Stimulated activated CD8-positive, alpha-beta memory T cell treated with anti-CD3 and anti-CD28 coated beads, Interleukin-15, amount 100 ng/mL, for 24 hours (primary cell): ENCODE results near the gene DPY19L1.
"Not testable (repeated sequence)": the region's sequence is repeated elsewhere in the genome, so short reads cannot be mapped to it uniquely, and the experiment has no call there.

Source experiments
- DNase-seq: peaks from one replicate; pipeline ENCODE4 v3.0.0-alpha.2; 2020; ENCODE audit warnings: low read depth

DPY19L1 gene

GRCh38 chr7:35032166-35032565, 5.1 kb downstream of the DPY19L1 start:
- DNase-seq: no peak

GRCh38 chr7:35030848-35031247, 6.4 kb downstream of the DPY19L1 start:
- no peak for DNase-seq

- DNase-seq: no peak
Measured at GRCh38 chr7:35029311-35029710, 8.0 kb downstream of the DPY19L1 start.

GRCh38 chr7:35026150-35026549, 11.1 kb downstream of the DPY19L1 start:
- DNase-seq: no peak

- DNase-seq: no peak
Measured at GRCh38 chr7:35025369-35025870, 11.9 kb downstream of the DPY19L1 start.

GRCh38 chr7:35024298-35024697, 13.0 kb downstream of the DPY19L1 start:
- no peak for DNase-seq

GRCh38 chr7:35022725-35023124, 14.6 kb downstream of the DPY19L1 start:
- no peak for DNase-seq

- DNase-seq: no peak
Measured at GRCh38 chr7:35021445-35021844, 15.8 kb downstream of the DPY19L1 start.

GRCh38 chr7:35019801-35020200, 17.5 kb downstream of the DPY19L1 start:
- DNase-seq: no peak

- no peak for DNase-seq
Measured at GRCh38 chr7:35019179-35019729, 18.0 kb downstream of the DPY19L1 start.

GRCh38 chr7:35015346-35015859, 21.9 kb downstream of the DPY19L1 start:
- no peak for DNase-seq

- no peak for DNase-seq
Measured at GRCh38 chr7:35012160-35012559, 25.1 kb downstream of the DPY19L1 start.

GRCh38 chr7:35011085-35011484, 26.2 kb downstream of the DPY19L1 start:
- DNase-seq: no peak

- DNase-seq: no peak
Measured at GRCh38 chr7:35007768-35008167, 29.5 kb downstream of the DPY19L1 start.

GRCh38 chr7:35004531-35005095, 32.7 kb downstream of the DPY19L1 start:
- no peak for DNase-seq

GRCh38 chr7:35003679-35004303, 33.5 kb downstream of the DPY19L1 start:
- DNase-seq: no peak

- not testable (repeated sequence) for DNase-seq
Measured at GRCh38 chr7:35003177-35003650, 34.1 kb downstream of the DPY19L1 start.

- not testable (repeated sequence) for DNase-seq
Measured at GRCh38 chr7:34998335-34998734, 39.0 kb downstream of the DPY19L1 start.

- not testable (repeated sequence) for DNase-seq
Measured at GRCh38 chr7:34996423-34997090, 40.7 kb downstream of the DPY19L1 start.

GRCh38 chr7:34995757-34996156, 41.5 kb downstream of the DPY19L1 start:
- no peak for DNase-seq

- DNase-seq: no peak
Measured at GRCh38 chr7:34991938-34992840, 45.1 kb downstream of the DPY19L1 start.
